ENCODE measurements around the gene NHERF2.

NHERF2 gene

GRCh38 chr16:2036200-2036966 is 9.7 kb downstream of the NHERF2 start:
- no peak for TF ChIP-seq CTCF (IDR thresholded peaks at IDR 0.05; ENCODE audit: low read depth, low read length)
- no peak for DNase-seq (ENCODE audit: extremely low read depth, low read depth)

GRCh38 chr16:2037115-2037514 is 10.4 kb downstream of the NHERF2 start:
- DNase-seq (ENCODE audit: extremely low read depth, low read depth), result no peak
- TF ChIP-seq CTCF (IDR thresholded peaks at IDR 0.05; ENCODE audit: low read depth, low read length), result no peak

GRCh38 chr16:2037647-2038381 is 11.1 kb downstream of the NHERF2 start:
- no peak for DNase-seq (ENCODE audit: extremely low read depth, low read depth)
- TF ChIP-seq CTCF (IDR thresholded peaks at IDR 0.05; ENCODE audit: low read depth, low read length), result no peak

GRCh38 chr16:2038382-2039231 is 11.9 kb downstream of the NHERF2 start:
- no peak for DNase-seq (ENCODE audit: extremely low read depth, low read depth)
- no peak for TF ChIP-seq CTCF (IDR thresholded peaks at IDR 0.05; ENCODE audit: low read depth, low read length)

GRCh38 chr16:2039274-2040031 is 12.8 kb downstream of the NHERF2 start:
- DNase-seq (ENCODE audit: extremely low read depth, low read depth), result peak; percentile 64

More at GRCh38 chr16:2039274-2040031, 12.8 kb downstream of the NHERF2 start:
- TF ChIP-seq CTCF (IDR thresholded peaks at IDR 0.05; ENCODE audit: low read depth, low read length), result no peak
